HG03469 (cell line): Measurements from ENCODE around the gene RASA3.
"Not testable (repeated sequence)": the region's sequence is repeated elsewhere in the genome, so short reads cannot be mapped to it uniquely, and the experiment has no call there.

Experiments used
- ATAC-seq: cut with Tn5 transposase; IDR thresholded peaks from one replicate; pipeline ENCODE4 v1.9.1; 2021; ENCODE audit warnings: mild to moderate bottlenecking, moderate library complexity, moderate number of reproducible peaks; ENCODE audit not compliant: unreplicated experiment

RASA3 gene, protein sequence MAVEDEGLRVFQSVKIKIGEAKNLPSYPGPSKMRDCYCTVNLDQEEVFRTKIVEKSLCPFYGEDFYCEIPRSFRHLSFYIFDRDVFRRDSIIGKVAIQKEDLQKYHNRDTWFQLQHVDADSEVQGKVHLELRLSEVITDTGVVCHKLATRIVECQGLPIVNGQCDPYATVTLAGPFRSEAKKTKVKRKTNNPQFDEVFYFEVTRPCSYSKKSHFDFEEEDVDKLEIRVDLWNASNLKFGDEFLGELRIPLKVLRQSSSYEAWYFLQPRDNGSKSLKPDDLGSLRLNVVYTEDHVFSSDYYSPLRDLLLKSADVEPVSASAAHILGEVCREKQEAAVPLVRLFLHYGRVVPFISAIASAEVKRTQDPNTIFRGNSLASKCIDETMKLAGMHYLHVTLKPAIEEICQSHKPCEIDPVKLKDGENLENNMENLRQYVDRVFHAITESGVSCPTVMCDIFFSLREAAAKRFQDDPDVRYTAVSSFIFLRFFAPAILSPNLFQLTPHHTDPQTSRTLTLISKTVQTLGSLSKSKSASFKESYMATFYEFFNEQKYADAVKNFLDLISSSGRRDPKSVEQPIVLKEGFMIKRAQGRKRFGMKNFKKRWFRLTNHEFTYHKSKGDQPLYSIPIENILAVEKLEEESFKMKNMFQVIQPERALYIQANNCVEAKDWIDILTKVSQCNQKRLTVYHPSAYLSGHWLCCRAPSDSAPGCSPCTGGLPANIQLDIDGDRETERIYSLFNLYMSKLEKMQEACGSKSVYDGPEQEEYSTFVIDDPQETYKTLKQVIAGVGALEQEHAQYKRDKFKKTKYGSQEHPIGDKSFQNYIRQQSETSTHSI

DNA sequence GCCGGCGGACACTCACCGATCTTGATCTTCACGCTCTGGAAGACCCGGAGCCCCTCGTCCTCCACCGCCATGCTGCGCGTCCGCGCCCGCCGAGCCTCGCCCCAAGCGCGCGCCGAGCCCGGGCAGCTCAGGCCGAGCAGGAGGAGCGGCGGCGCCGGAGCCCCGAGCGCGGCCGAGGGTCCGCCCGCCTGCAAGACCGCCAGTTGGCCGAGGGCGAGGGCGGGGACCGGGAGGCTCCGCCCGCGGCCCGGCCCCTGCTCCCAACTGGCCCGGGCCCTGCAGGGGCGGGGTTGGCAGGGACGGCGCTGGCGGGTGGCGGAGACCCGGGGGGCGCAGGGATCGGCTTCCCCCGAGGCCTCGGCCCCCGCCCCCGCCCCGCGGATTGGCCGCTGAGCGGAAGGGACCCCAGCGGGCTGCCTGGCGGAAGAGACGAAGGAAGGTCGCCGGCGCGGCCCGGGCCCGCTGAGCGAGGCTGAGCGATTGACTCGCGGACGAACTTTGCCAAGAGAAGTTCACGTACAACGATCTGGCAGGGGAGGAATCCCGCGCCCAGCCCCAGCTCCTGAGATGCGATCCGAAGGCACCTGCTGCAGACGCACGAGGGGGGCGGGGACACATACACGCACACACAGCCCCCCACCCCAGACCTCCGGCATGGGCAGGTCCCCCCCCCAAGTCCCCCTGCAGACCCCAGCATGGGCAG, at the start of gene RASA3:
Gene RASA3 (minus strand): TSS at position 205 of the 703 bp plus-strand sequence. CDS start 134 bp downstream, at position 71.
- ATAC-seq = peak; percentile 41

DNA sequence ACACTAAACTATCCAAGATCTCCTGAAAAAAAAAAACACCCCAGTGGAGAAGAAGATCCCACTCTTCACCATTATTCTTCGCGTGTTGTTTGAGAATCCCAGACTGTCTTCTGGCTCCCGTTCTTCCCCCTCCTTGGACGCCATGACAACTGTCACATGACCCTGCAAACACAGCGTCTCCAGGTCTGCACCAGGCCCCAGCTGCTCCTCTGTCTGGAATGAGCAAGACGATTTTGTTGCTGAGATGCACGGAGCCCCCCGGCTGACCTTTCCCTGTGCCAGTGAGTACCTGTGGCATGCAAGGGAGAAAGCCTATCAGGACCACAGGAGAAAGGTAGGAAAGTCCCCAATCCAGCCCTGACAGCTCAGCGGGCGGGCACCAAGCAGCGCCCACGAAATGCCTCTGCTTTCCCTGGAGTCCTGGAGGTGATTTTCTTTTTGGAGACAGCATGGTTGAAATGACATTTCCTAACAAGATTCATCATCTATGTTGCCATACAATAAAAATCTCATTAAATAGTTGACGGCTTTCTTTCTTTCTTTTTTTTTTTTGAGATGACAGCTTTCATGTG, 46.8 kb upstream of the RASA3 start, which contains the start of gene CFAP97D2:
Gene CFAP97D2 (plus strand): TSS at position 171 of the 572 bp plus-strand sequence. CDS start 74 bp downstream, at position 245.
- ATAC-seq = no peak

DNA sequence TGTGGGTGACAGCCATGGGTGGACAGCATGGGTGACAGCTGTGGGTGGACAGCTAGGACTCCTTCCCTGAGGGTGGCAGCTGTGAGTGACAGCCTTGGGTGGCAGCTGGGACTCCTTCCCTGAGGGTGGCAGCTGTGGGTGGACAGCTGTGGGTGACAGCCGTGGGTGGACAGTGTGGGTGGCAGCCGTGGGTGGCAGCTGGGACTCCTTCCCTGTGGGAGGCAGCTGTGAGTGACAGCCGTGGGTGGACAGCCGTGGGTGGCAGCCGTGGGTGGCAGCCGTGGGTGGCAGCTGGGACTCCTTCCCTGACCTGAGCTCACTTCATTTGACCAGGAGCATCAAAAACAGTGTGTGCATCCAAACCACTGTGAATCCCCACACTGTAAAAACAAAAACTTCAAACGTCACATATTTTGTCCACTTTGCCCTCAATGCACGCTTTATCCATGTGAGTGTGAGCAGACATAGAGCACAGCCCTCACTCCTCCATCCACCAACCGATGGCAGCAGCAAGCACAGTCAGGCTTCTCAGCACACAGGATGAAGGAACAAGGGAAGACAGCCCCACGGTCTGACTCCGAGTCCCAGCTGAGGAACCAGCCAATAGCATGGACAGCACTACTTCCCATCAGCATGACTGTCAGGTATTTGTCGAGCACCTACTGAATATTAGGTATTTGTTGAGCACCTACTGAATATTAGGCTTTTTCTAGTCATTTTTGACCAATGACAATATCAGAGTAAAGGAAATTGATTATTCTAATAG, 45.0 kb upstream of the RASA3 start:
- ATAC-seq = no peak

DNA sequence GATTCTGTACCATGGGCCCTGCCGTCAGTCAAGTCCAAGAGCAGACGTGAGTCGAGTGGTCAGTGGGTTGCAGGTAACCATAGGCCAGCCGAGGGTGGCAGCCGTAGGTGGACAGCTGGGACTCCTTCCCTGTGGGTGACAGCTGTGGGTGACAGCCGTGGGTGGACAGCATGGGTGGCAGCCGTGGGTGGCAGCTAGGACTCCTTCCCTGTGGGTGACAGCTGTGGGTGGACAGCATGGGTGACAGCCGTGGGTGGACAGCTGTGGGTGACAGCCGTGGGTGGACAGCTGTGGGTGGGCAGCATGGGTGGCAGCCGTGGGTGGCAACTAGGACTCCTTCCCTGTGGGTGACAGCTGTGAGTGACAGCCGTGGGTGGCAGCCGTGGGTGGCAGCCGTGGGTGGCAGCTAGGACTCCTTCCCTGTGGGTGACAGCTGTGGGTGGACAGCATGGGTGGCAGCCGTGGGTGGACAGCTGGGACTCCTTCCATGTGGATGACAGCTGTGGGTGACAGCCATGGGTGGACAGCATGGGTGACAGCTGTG, 44.0 kb upstream of the RASA3 start:
- ATAC-seq = not testable (repeated sequence)

DNA sequence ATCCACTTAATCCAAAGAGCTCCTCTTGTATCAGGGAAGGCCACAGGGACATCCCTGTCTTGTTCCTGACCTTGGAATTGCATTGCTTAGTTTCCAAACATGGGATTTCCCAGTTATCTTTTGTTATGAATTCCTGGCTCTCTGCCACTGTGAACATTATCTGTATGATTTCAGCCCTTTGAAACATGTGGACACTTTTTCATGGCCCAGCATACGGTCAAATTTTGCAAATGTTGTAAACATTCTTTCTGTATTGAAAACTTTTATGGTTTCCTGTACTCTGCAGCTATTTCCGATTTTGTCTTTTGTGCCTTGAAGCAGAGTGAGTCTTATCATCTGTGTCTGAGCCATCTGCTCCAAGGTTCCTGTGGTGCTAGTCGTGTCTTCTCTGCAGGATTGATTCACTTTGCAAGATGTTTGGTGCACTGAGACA, 42.1 kb upstream of the RASA3 start:
- ATAC-seq = no peak

DNA sequence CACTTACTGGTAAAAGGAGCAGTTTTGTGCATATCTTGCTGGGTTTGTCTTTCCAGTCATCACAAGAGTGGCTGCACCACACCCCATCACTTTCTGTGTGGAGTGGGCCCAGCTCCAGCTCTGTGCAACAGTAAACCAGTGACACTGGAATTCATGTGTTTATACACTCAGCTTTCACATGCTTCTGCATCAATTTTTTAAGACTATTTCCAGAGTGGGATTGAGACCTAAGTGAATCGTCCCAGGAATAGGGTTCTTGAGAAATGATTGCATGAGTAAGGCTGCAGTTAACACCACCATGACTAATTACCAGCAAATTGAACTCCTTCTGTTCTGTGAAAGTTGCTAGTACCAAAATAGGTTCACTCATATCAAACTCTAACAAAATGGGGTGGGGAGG, 41.3 kb upstream of the RASA3 start:
- ATAC-seq = no peak

DNA sequence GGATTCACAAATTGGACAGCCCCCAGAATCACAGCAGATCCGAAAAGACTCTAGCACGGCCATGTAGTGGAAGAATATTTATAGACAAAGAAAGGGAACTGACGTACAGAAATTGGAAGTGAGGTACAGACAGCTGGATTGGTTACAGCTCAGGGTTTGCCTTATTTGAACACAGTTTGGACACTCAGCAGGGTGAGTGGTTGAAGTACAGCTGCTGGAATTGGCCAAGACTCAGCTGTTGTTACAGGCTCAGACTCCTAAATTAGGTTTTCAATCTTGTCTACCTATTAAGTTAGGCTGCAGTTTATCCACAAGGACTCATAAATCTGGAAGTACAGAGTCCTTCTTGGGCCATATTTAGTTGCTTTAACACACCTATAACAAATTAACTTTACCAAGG, 40.8 kb upstream of the RASA3 start:
- ATAC-seq = no peak

DNA sequence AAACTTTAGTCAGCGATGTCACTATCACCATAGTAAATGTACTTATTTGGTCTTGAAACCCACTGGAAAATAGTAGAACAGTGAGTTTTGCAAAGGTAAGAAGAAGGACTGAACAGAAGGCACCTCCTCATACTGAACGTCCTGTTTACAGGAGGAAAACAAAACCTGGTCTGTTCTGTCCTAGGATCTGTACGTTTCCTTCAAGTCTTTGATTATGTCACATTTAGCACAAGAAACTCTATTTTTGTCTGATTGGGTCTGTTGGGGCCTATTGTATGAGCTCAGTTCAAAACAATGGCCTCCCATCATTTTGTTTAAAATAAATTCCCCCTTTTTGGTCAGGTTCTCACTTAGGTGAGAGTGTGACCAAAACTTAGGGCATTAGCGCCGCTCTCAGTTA, 35.5 kb upstream of the RASA3 start:
- ATAC-seq = no peak

DNA sequence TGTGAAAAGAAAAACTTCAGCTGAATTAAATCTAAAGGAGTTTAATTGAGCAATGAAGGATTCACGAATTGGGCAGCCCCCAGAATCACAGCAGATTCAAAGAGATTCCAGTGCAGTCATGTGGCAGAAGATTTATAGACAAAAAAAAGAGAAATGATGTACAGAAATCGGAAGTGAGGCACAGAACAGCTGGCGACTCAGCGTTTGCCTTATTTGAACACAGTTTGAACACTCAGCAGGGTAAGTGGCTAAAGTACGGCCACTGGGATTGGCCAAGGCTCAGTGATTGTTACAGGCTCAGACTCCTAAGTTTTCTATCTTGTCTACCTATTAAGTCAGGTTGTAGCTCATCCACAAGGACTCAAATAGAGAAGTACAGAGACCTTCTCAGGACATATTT, 35.0 kb upstream of the RASA3 start:
- ATAC-seq = no peak

DNA sequence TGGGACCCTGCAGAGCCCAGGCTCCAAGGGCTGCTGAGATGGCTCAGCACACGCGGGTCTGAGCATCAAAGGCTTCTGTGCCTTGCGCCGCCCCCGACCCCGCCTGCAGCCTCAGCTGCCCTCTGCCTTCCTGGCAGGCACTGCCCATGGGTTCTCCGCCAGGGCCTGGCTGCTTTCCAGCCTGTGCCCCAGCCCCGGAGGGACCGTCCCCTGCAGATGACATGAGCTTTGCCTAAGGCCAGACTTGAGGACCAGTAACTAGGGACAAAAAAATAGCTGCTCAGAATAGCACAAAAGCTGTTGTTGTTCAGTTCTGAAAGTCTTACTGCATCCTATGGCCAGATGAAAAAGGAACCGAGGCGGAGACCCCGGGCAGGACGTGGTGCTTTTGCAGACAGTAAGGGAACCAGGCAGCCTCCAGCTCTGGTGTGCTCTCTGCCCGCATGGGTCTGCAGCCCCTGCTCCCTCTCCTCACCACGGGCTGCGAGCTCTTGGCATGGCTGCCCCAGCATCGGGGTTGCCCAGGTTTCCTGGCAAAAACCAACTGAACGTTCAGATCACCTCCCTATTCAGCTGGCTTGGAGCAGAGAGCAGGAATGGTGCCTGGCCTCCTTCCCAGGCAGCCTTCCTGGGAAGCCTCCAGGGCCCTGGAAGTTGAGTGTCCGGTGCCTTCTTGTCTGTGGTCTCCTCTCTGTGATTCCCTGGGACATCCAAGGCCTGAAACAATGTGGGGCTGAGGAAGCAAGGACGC, 34.1 kb upstream of the RASA3 start:
- no peak for ATAC-seq

DNA sequence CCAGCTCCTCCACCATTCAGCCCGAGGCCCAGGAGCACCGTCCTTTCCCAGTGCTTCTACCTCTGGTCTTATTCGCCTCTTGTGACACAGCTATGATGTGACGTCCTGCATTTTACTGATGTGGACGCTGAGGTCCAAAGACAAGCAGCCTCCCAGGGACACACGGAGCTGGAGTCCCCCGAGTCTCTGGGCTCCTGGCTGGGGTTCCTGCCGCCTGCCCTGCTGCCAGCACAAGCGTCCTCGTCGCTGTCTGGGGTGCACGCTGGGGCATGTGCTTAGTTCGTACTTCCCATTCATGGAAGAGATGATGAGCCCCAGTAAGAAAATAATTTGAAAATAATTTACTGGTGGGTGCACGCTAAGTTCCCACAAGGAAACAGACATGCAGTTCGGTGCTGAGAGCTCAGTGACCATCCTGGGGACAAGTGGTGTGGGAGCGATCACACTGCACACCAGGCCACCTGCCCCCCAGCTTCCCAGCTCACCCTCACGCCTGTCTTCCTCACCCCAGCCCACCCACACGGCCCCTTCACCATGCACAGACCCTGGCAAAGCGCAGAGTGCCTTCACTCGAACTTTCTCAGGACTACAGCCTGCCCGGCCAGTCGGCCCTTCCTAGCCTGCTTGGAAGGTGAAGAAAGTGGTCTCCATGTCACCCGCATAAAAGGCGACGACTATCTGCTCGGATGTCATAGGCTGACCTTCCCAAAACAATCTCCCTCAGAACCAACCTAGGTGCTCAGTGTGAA, 32.4 kb upstream of the RASA3 start:
- no peak for ATAC-seq

DNA sequence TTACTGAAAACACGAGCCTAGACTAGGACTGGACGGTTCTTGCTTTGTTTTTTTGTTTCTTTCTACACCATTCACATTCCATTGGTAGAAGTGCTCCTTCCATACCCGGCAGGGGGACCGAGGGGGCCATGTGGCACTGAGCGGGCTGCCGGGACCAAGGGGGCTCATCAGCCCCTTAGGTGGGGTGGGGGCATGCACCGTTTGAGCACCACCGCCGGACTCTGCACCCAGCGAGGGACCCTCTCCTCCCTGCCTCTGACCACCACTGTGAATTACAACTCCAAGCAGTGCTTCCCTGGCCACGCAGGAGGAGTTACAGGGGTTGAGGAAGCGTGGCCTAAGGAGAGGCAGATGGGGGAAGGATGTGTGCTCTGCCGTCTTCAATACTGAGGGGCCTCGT, 31.6 kb upstream of the RASA3 start:
- no peak for ATAC-seq

DNA sequence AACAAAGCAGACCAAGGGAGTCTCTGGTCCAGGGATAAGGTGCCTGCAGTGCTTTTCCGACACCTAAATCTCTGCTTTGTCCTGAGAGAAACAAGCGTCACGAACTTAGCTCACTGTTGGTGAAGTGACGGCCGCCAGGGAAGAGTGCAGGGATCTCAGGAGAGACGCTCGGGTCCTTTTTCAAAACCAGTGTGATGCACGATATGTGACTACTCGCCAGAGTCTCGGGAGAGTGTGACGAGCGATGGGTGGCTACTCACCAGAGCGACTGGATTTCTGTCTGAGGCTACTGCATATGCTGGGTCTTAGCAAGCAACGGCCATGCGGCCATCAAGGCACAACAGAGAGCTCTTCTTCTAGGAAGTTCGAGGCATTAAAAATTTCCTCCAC, 30.1 kb upstream of the RASA3 start:
- no peak for ATAC-seq

DNA sequence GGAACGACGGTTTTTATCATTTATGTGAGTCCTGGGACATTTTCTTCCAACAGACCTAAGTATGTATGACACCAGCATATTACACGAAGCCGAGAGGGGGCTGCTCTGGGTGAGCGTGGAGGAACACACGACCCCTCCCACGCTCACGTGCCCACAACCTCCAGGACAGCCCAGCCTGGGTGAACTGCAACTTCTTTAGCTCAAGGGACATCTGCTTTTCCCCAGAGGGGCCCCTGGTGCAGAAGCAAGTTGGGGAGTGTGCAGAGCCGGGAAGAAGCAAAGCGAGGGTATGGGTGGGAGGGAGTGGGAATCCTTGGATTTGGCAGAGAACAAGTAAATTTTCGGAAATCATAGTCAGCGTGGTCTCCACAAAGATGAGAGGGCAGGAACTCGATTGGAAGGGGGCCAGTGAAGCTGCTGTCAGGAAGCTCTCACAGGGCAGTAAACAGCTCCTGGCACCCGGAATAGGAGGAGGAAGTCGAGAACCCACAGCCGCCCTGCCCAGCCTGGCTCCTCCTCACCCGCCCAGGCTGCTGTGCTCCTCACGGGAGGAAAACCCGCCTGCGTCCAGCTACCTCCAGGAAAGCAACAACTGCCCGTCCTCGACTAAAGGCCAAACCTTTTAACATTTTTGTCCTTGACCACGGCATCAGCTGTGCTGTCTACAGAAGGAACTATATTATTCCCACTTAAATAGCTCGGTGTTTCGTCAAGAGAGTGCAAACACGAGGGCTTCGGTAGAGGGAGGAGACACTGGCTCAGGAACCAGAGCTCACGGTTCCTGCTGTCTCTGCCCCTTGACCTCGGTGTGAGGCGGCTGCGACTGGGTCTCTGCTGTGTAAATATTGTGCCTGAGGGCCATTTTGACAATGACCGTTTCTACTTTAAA, 29.5 kb upstream of the RASA3 start:
- ATAC-seq = no peak

DNA sequence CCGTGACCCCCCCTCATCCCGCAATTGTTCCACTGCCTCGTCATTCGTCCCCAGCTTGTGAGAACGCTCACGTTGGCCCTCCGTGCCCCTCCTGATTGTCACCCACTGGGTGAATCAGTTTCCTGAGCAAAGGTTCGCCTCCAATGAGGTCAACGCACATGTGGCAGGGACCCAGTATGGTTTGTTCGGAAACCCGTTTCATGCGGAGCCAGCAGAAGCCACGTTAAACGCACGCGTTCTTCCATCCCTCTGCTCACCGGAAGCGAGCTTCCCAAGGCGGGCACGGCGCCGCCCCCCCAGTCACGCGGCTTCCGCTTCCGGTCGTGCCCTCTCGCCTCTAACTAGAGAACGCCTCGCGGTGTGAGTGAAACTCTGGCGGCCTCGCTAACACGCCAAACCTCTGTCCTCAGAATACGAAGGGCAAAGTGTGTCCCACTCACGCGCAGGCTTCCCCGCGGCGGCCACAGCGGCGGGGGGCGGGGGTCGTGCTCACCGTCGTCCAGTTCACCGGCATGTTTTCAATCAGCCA, 28.7 kb upstream of the RASA3 start:
- ATAC-seq = no peak

DNA sequence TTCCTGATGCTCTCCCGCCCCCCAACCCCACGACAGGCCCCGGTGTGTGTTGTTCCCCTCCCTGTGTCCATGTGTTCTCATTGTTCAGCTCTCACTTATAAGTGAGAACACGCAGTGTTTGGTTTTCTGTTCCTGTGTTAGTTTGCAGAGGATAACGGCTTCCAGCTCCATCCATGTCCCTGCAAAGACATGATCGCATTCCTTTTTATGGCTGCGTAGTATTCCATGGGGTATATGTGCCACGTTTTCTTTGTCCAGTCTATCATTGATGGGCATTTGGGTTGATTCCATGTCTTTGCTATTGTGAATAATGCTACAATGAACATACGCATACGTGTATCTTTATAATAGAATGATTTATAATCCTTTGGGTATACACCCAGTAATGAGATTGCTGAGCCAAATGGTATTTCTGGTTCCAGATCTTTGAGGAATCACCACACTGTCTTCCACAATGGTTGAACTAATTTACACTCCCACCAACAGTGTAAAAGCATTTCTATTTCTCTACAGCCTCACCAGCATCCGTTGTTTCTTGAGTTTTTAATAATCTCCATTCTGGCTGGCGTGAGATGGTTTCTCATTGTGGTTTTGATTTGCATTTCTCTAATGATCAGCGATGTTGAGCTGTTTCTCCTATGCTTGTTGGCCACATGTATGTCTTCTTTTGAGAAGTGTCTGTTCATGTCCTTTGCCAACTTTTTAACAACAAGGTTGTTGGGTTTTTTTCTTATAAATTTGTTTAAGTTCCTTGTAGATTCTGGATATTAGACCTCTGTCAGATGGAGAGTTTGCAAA, 26.6 kb upstream of the RASA3 start:
- not testable (repeated sequence) for ATAC-seq
